Mesenchymal stem cell (in vitro differentiated cells and primary cell): ENCODE data around the gene CCDC43.
"Not testable (repeated sequence)": the region's sequence is repeated elsewhere in the genome, so short reads cannot be mapped to it uniquely, and the experiment has no call there.

Source experiments
- DNase-seq: peaks from one replicate; pipeline ENCODE4 v3.0.0-alpha.2; 2013
- H2AFZ ChIP-seq: one replicate; pipeline ENCODE4 v1.6.1; 2013; ENCODE audit warnings: low read depth, mild to moderate bottlenecking, control low read depth, inconsistent platforms, low read length, moderate library complexity
- H2AK5ac ChIP-seq: 2 replicates; pipeline ENCODE4 v1.6.1; 2013; ENCODE audit warnings: low read length, moderate library complexity, mild to moderate bottlenecking, inconsistent platforms; ENCODE audit not compliant: severe bottlenecking
- H2BK120ac ChIP-seq: one replicate; pipeline ENCODE4 v1.6.1; 2013; ENCODE audit warnings: low read depth, mild to moderate bottlenecking, inconsistent platforms, low read length, moderate library complexity
- H2BK12ac ChIP-seq, 2 experiments: one replicate each; pipeline ENCODE4 v1.6.1; 2013; ENCODE audit warnings: inconsistent platforms in 2 of 2, low read length in 2 of 2, mild to moderate bottlenecking in 2 of 2, moderate library complexity in 2 of 2, control low read depth in 1 of 2
- H2BK15ac ChIP-seq: one replicate; pipeline ENCODE4 v1.6.1; 2013; ENCODE audit warnings: mild to moderate bottlenecking, low read depth, inconsistent platforms; ENCODE audit not compliant: poor library complexity, severe bottlenecking
- H2BK5ac ChIP-seq: 2 replicates; pipeline ENCODE4 v1.6.1; 2013; ENCODE audit warnings: low read depth, mild to moderate bottlenecking, low read length, control low read depth, inconsistent platforms; ENCODE audit not compliant: poor library complexity, severe bottlenecking
- H3K14ac ChIP-seq, 2 experiments: one replicate each; pipeline ENCODE4 v1.6.1; 2013; ENCODE audit warnings: inconsistent platforms in 2 of 2, low read length in 2 of 2, control low read depth in 1 of 2, mild to moderate bottlenecking in 1 of 2, moderate library complexity in 1 of 2
- H3K18ac ChIP-seq, 2 experiments: one replicate each; pipeline ENCODE4 v1.6.1; 2013; ENCODE audit warnings: inconsistent platforms in 2 of 2, low read length in 2 of 2, control low read depth in 1 of 2, low read depth in 1 of 2, mild to moderate bottlenecking in 1 of 2
- H3K23ac ChIP-seq, 2 experiments: one replicate each; pipeline ENCODE4 v1.6.1; 2013; ENCODE audit warnings: inconsistent platforms in 2 of 2, low read length in 2 of 2, mild to moderate bottlenecking in 2 of 2, moderate library complexity in 2 of 2, control low read depth in 1 of 2
- H3K27ac ChIP-seq: 2 replicates; pipeline ENCODE4 v1.5.1; 2013; ENCODE audit warnings: mild to moderate bottlenecking, moderate library complexity, low read length, control low read depth, inconsistent platforms; ENCODE audit not compliant: poor library complexity, severe bottlenecking
- H3K27me3 ChIP-seq, 2 experiments: 2 replicates each; pipeline versions ENCODE4 v1.6.1 to v1.7.0; 2013; ENCODE audit warnings: low read length in 2 of 2, mild to moderate bottlenecking in 2 of 2, moderate library complexity in 2 of 2, control low read depth in 1 of 2, inconsistent platforms in 1 of 2; ENCODE audit not compliant: control insufficient read depth in 1 of 2, insufficient read depth in 1 of 2
- H3K36me3 ChIP-seq, 2 experiments: 2 replicates each; pipeline versions ENCODE4 v1.6.1 to v1.7.0; 2013; ENCODE audit warnings: low read length in 2 of 2, control low read depth in 1 of 2, inconsistent platforms in 1 of 2, low read depth in 1 of 2, mild to moderate bottlenecking in 1 of 2; ENCODE audit not compliant: insufficient read depth in 2 of 2, control insufficient read depth in 1 of 2
- H3K4ac ChIP-seq, 2 experiments: one replicate each; pipeline ENCODE4 v1.6.1; 2013; ENCODE audit warnings: inconsistent platforms in 2 of 2, low read length in 2 of 2, mild to moderate bottlenecking in 2 of 2, moderate library complexity in 2 of 2, control low read depth in 1 of 2, low read depth in 1 of 2
- H3K4me1 ChIP-seq: 2 replicates; pipeline ENCODE4 v1.6.1; 2013; ENCODE audit warnings: low read depth, low read length, control low read depth; ENCODE audit not compliant: control insufficient read depth, insufficient read depth
- H3K4me2 ChIP-seq: 2 replicates; pipeline ENCODE4 v1.6.1; 2013; ENCODE audit warnings: low read length, mild to moderate bottlenecking, inconsistent platforms; ENCODE audit not compliant: poor library complexity, severe bottlenecking
- H3K4me3 ChIP-seq, 2 experiments: 2 replicates each; pipeline versions ENCODE4 v1.5.1 to v1.7.0; 2013; ENCODE audit warnings: low read length in 2 of 2, mild to moderate bottlenecking in 2 of 2, control low read depth in 1 of 2, low read depth in 1 of 2; ENCODE audit not compliant: insufficient read depth in 1 of 2
- H3K79me1 ChIP-seq: replicated peaks from 2 replicates; pipeline ENCODE4 v1.6.1; 2013; ENCODE audit warnings: mild to moderate bottlenecking, control low read depth, low read length, inconsistent platforms; ENCODE audit not compliant: poor library complexity, severe bottlenecking
- H3K9ac ChIP-seq: 2 replicates; pipeline ENCODE4 v1.7.0; 2013; ENCODE audit warnings: mild to moderate bottlenecking, low read length, moderate library complexity
- H3K9me3 ChIP-seq: 2 replicates; pipeline ENCODE4 v1.7.0; 2013; ENCODE audit warnings: mild to moderate bottlenecking, low read length; ENCODE audit not compliant: control insufficient read depth
- H4K8ac ChIP-seq: one replicate; pipeline ENCODE4 v1.6.1; 2013; ENCODE audit warnings: inconsistent platforms, mild to moderate bottlenecking, low read length, moderate library complexity
- H4K91ac ChIP-seq: one replicate; pipeline ENCODE4 v1.6.1; 2013; ENCODE audit warnings: mild to moderate bottlenecking, low read length, inconsistent platforms
- WGBS: methylation state at CpG from one replicate; pipeline ENCODE4 v1.1.7; 2013; ENCODE audit warnings: mixed read lengths; 5-methylcytosine and 5-hydroxymethylcytosine counted together

The CCDC43 gene

GRCh38 chr17:44734272-44734671, 44.7 kb upstream of the CCDC43 start:
- H3K27me3 ChIP-seq = no peaks in the 10 kb centered on the region
- no peak overlapping the region for H2BK12ac ChIP-seq
- H4K8ac ChIP-seq = no peak overlapping the region
- no peak overlapping the region for H2AFZ ChIP-seq
- no peak for DNase-seq
- no peak overlapping the region for H2BK5ac ChIP-seq
- H3K18ac ChIP-seq = no peak overlapping the region
- H2BK120ac ChIP-seq = no peak overlapping the region
- 98% methylated on average over 2 of the region's 2 CpGs for WGBS
- H3K27ac ChIP-seq = no peak overlapping the region
- H3K14ac ChIP-seq = no peak overlapping the region
- no peak overlapping the region for H2BK15ac ChIP-seq
- no peak overlapping the region for H3K23ac ChIP-seq
- no peak overlapping the region for H2AK5ac ChIP-seq
- no peak overlapping the region for H3K4me2 ChIP-seq
- H3K36me3 ChIP-seq = peaks cover 11 to 19% of the 10 kb centered on the region in 2 experiments
- no peaks in the 10 kb centered on the region for H3K79me1 ChIP-seq
- no peak overlapping the region for H4K91ac ChIP-seq
- no peak overlapping the region for H3K9ac ChIP-seq
- H3K4ac ChIP-seq = no peak overlapping the region
- H3K4me3 ChIP-seq = no peak overlapping the region
- H3K4me1 ChIP-seq = peaks cover 6% of the 10 kb centered on the region
- no peaks in the 10 kb centered on the region for H3K9me3 ChIP-seq

DNA sequence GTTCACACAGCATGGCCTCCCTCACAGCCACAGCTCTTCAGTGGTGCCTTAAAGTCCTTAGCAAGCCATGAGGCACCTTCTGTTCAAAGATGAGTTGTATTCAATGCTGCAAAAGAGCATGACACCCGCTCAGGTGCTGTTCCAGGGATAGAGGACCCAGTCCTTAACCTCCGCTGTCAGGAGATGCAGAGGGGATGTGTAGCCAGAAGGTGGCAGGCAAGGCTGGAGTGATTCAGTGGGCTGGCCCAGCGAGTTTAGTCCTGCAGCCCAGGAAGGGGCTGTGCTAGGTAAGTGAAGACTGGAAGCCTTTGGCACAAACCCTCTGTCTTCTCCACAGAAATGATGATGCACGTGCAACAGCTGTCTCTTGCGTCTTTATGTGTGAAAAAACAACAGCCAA, 44.2 kb upstream of the CCDC43 start:
- no peak overlapping the region for H2BK5ac ChIP-seq
- no peak overlapping the region for H3K23ac ChIP-seq
- H4K8ac ChIP-seq = no peak overlapping the region
- no peak overlapping the region for H2AK5ac ChIP-seq
- DNase-seq = no peak
- H3K14ac ChIP-seq = no peak overlapping the region
- H3K27ac ChIP-seq = no peak overlapping the region
- WGBS = 89% methylated on average over 5 of the region's 5 CpGs
- no peak overlapping the region for H3K18ac ChIP-seq
- H3K9me3 ChIP-seq = no peaks in the 10 kb centered on the region
- no peak overlapping the region for H3K4me2 ChIP-seq
- no peaks in the 10 kb centered on the region for H3K79me1 ChIP-seq
- H4K91ac ChIP-seq = no peak overlapping the region
- no peak overlapping the region for H2BK12ac ChIP-seq
- no peak overlapping the region for H3K4ac ChIP-seq
- no peaks in the 10 kb centered on the region for H3K27me3 ChIP-seq
- peaks cover 11 to 19% of the 10 kb centered on the region in 2 experiments for H3K36me3 ChIP-seq
- peaks cover 6% of the 10 kb centered on the region for H3K4me1 ChIP-seq
- no peak overlapping the region for H2AFZ ChIP-seq
- H2BK120ac ChIP-seq = no peak overlapping the region
- no peak overlapping the region for H2BK15ac ChIP-seq
- H3K4me3 ChIP-seq = no peak overlapping the region
- no peak overlapping the region for H3K9ac ChIP-seq

GRCh38 chr17:44726121-44726520, 36.5 kb upstream of the CCDC43 start:
- not testable (repeated sequence) for H3K4ac ChIP-seq, H3K27me3 ChIP-seq, H2BK12ac ChIP-seq, DNase-seq, H3K9me3 ChIP-seq, H2BK120ac ChIP-seq, H3K14ac ChIP-seq, H4K91ac ChIP-seq, H3K4me3 ChIP-seq, H3K4me2 ChIP-seq, H3K9ac ChIP-seq, H3K79me1 ChIP-seq, H3K4me1 ChIP-seq, H3K27ac ChIP-seq, H2AFZ ChIP-seq, H4K8ac ChIP-seq, H3K18ac ChIP-seq, H3K23ac ChIP-seq, H2BK5ac ChIP-seq, H2AK5ac ChIP-seq, H2BK15ac ChIP-seq
- WGBS = 100% methylated on average over 3 of the region's 6 CpGs
- H3K36me3 ChIP-seq = peaks cover 5 to 13% of the 10 kb centered on the region in 2 experiments

- H2AFZ ChIP-seq = no peak overlapping the region
- no peak overlapping the region for H3K4me3 ChIP-seq
- H3K4me1 ChIP-seq = no peaks in the 10 kb centered on the region
- no peak overlapping the region for H2BK12ac ChIP-seq
- no peak overlapping the region for H3K27ac ChIP-seq
- no peak overlapping the region for H3K23ac ChIP-seq
- no peak overlapping the region for H3K9ac ChIP-seq
- peaks cover 5% of the 10 kb centered on the region for H3K79me1 ChIP-seq
- H3K18ac ChIP-seq = no peak overlapping the region
- H3K9me3 ChIP-seq = no peaks in the 10 kb centered on the region
- H4K91ac ChIP-seq = no peak overlapping the region
- no peak overlapping the region for H3K14ac ChIP-seq
- no peaks in the 10 kb centered on the region for H3K27me3 ChIP-seq
- H2AK5ac ChIP-seq = no peak overlapping the region
- no peak overlapping the region for H2BK15ac ChIP-seq
- H2BK5ac ChIP-seq = no peak overlapping the region
- H3K36me3 ChIP-seq = peaks cover 0 to 5% of the 10 kb centered on the region in 2 experiments
- H4K8ac ChIP-seq = no peak overlapping the region
- WGBS = 83% methylated on average over 3 of the region's 5 CpGs
- DNase-seq = no peak
- no peak overlapping the region for H2BK120ac ChIP-seq
- H3K4ac ChIP-seq = no peak overlapping the region
- no peak overlapping the region for H3K4me2 ChIP-seq
These were observed 32.7 kb upstream of the CCDC43 start for GRCh38 chr17:44722254-44722653.
